Fibroblast of lung (primary cell): Measurements from ENCODE around the gene CHCHD6. TPM values are rescaled to one million over a fixed set of nuclear protein-coding genes. Genes with fewer than 3 reads are reported as not detected.
A peak's percentile ranks its signal among the peaks of the same experiment; 100 is the strongest.

ENCODE experiments used
- DNase-seq, 2 donors: peaks; one replicate each; pipeline versions ENCODE4 v3.0.0 to v3.0.0-alpha.2; 2010; ENCODE audit warnings: low read depth in 2 of 2
- H2AFZ ChIP-seq: 2 replicates; pipeline ENCODE4 v1.5.1; 2012; ENCODE audit warnings: low read length, control low read depth, inconsistent platforms
- H3K27ac ChIP-seq: 2 replicates; pipeline ENCODE4 v1.5.1; 2011; ENCODE audit warnings: low read length, control low read depth; ENCODE audit not compliant: insufficient read depth
- H3K27me3 ChIP-seq: 2 replicates; pipeline ENCODE4 v1.5.1; 2011; ENCODE audit warnings: mild to moderate bottlenecking, low read length; ENCODE audit not compliant: control insufficient read depth, insufficient read depth
- H3K36me3 ChIP-seq: 2 replicates; pipeline ENCODE4 v1.5.1; 2011; ENCODE audit warnings: low read length; ENCODE audit not compliant: control insufficient read depth, insufficient read depth
- H3K4me1 ChIP-seq: 2 replicates; pipeline ENCODE4 v1.5.1; 2011; ENCODE audit warnings: low read length; ENCODE audit not compliant: control insufficient read depth, insufficient read depth; ENCODE audit errors: extremely low read depth
- H3K4me2 ChIP-seq: 2 replicates; pipeline ENCODE4 v1.5.1; 2011; ENCODE audit warnings: low read length, control low read depth; ENCODE audit not compliant: insufficient read depth; ENCODE audit errors: extremely low read depth
- H3K4me3 ChIP-seq, 4 experiments: fragments of 200-600 bp in 1 of 4; sonication (generic) in 1 of 4; replicated peaks in 1 of 4; 2 replicates each; pipeline ENCODE4 v1.5.1; 2011 to 2016; ENCODE audit warnings: low read length in 4 of 4, low read depth in 3 of 4, mild to moderate bottlenecking in 3 of 4, control low read depth in 2 of 4, inconsistent platforms in 1 of 4, mixed read lengths in 1 of 4; ENCODE audit not compliant: insufficient read depth in 1 of 4; ENCODE audit errors: control extremely low read depth in 1 of 4
- H3K79me2 ChIP-seq: 2 replicates; pipeline ENCODE4 v1.5.1; 2012; ENCODE audit warnings: mild to moderate bottlenecking, low read length, inconsistent platforms; ENCODE audit not compliant: control insufficient read depth, insufficient read depth
- H3K9ac ChIP-seq: 2 replicates; pipeline ENCODE4 v1.5.1; 2011; ENCODE audit warnings: mild to moderate bottlenecking, low read length, control low read depth; ENCODE audit not compliant: insufficient read depth
- H3K9me3 ChIP-seq: 2 replicates; pipeline ENCODE4 v1.5.1; 2012; ENCODE audit warnings: low read depth, low read length; ENCODE audit not compliant: control insufficient read depth, insufficient read depth
- H4K20me1 ChIP-seq: 2 replicates; pipeline ENCODE4 v1.5.1; 2011; ENCODE audit warnings: low read length; ENCODE audit not compliant: control insufficient read depth, insufficient read depth; ENCODE audit errors: extremely low read depth
- EZH2 ChIP-seq: IDR thresholded peaks from 2 replicates; pipeline ENCODE4 v1.5.1; 2012; ENCODE audit warnings: low read length, control low read depth, mild to moderate bottlenecking; ENCODE audit errors: missing control alignments
- polyA plus RNA-seq, 2 donors: library from polyadenylated mRNA; depleted of rRNA in 1 of 2; stranded (reverse) in 1 of 2; unstranded in 1 of 2; fragments of >200 nt; gene quantifications; 2 replicates each; pipeline ENCODE4 v1.2.1, GENCODE V29; 2011 to 2012; ENCODE audit warnings: missing spikeins in 1 of 2
- total RNA-seq: library from RNA; depleted of rRNA; stranded (reverse); fragments of >200 nt; gene quantifications from 2 replicates; pipeline ENCODE4 v1.2.1, GENCODE V29; 2014
- TF ChIP-seq, protein P1 (sequence below), 2 donors: IDR thresholded peaks in 1 of 2; conservative IDR thresholded peaks in 1 of 2; 1 replicate in 1 of 2; 2 replicates in 1 of 2; pipeline ENCODE4 v1.5.1; 2011 to 2012; ENCODE audit warnings: low read length in 2 of 2, control low read depth in 1 of 2, inconsistent platforms in 1 of 2, low read depth in 1 of 2, mild to moderate bottlenecking in 1 of 2

The CHCHD6 gene
- total and polyA plus RNA-seq, 2 donors (not counting 1 experiment from before 2014, with no cell fraction given) = 9.5 to 11.1 TPM

DNA sequence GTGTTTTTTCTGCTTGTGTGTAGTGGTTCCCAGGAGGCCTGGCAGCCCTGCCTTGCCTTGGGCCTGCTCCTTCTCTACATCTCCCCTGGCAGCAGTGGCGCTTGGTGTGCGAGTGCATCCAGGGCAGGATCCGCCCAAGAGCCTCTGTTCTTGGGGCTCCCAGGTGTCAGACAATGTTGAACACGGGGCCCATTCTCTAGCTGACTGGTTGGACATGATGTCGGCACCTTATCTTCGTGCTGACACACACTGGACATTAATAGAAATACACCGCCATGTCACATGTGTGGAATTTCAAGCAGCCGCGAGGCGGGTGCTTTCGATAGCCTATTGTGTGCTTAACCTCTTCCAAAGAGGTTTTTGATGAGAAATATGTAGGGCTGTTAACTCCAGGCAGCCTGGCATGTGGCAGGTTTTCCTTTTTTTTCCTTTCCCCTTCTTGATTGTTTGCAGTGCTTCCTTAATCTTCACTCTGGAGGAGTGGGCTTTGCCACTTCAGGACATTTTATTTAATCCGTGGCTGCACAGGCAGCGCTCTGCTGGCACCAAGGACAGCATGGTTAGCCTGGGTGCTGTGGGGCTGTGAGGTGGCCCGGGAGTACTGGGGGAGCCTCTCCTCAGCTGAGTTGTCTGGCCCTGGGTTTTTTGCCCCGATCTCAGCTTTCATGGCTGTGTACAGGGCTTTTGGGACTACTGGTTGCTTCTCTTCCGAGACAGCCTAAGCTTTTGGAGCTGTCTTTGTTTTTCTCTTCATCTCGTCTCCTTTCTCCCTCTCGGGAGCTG is 42.5 kb downstream of the CHCHD6 start:
- DNase-seq = peak; percentile 50 to 84
- Histone ChIP-seq H3K27ac (no peak overlapping the region), H4K20me1 (no peaks in the 10 kb centered on the region), H3K79me2 (no peaks in the 10 kb centered on the region), H2AFZ (no peak overlapping the region), H3K9ac (no peak overlapping the region), H3K27me3 (no peaks in the 10 kb centered on the region), H3K9me3 (no peaks in the 10 kb centered on the region), H3K4me3 (no peak overlapping the region), H3K36me3 (no peaks in the 10 kb centered on the region), H3K4me2 (peak overlapping the region; percentile 27), H3K4me1 (no peaks in the 10 kb centered on the region)
- TF ChIP-seq, protein P1, sequence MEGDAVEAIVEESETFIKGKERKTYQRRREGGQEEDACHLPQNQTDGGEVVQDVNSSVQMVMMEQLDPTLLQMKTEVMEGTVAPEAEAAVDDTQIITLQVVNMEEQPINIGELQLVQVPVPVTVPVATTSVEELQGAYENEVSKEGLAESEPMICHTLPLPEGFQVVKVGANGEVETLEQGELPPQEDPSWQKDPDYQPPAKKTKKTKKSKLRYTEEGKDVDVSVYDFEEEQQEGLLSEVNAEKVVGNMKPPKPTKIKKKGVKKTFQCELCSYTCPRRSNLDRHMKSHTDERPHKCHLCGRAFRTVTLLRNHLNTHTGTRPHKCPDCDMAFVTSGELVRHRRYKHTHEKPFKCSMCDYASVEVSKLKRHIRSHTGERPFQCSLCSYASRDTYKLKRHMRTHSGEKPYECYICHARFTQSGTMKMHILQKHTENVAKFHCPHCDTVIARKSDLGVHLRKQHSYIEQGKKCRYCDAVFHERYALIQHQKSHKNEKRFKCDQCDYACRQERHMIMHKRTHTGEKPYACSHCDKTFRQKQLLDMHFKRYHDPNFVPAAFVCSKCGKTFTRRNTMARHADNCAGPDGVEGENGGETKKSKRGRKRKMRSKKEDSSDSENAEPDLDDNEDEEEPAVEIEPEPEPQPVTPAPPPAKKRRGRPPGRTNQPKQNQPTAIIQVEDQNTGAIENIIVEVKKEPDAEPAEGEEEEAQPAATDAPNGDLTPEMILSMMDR (conservative IDR thresholded peaks at IDR 0.05 in 1 of 2, IDR thresholded peaks at IDR 0.05 in 1 of 2; ENCODE audit: low read depth in 1 of 2, low read length in 2 of 2) = peak in 1 of 2 donors; percentile 21
- TF ChIP-seq EZH2 = no peak

DNA sequence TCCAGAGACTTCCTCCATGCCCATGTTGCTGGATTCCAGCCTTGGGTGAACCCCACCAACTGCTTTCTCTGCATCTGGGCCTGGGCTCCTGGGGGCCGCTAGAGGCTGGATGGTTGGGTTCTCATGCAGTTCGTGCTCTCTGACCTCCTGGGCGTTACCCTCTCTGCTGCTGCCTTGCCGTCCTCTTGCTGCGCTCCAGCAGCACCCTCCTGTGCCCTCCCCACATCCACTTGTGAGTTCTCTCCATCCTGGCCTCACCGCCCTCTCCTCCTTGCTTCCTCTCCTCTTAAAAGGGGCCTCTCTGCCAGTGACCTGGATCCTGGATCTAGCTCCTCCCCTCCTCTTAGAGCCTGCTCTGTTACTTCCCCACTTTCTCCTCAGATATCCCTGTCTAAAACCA is 43.7 kb downstream of the CHCHD6 start:
- H3K27me3 ChIP-seq = no peaks in the 10 kb centered on the region
- H3K9me3 ChIP-seq = no peaks in the 10 kb centered on the region
- H3K36me3 ChIP-seq = no peaks in the 10 kb centered on the region
- no peak for DNase-seq
- no peak overlapping the region for H3K4me3 ChIP-seq
- H3K4me1 ChIP-seq = peaks cover 2% of the 10 kb centered on the region
- no peaks in the 10 kb centered on the region for H4K20me1 ChIP-seq
- H3K9ac ChIP-seq = no peak overlapping the region
- no peaks in the 10 kb centered on the region for H3K79me2 ChIP-seq
- no peak overlapping the region for H2AFZ ChIP-seq
- no peak for TF ChIP-seq EZH2
- TF ChIP-seq, protein P1 (conservative IDR thresholded peaks at IDR 0.05 in 1 of 2, IDR thresholded peaks at IDR 0.05 in 1 of 2; ENCODE audit: low read depth in 1 of 2, low read length in 2 of 2) = no peak
- no peak overlapping the region for H3K4me2 ChIP-seq
- H3K27ac ChIP-seq = no peak overlapping the region

DNA sequence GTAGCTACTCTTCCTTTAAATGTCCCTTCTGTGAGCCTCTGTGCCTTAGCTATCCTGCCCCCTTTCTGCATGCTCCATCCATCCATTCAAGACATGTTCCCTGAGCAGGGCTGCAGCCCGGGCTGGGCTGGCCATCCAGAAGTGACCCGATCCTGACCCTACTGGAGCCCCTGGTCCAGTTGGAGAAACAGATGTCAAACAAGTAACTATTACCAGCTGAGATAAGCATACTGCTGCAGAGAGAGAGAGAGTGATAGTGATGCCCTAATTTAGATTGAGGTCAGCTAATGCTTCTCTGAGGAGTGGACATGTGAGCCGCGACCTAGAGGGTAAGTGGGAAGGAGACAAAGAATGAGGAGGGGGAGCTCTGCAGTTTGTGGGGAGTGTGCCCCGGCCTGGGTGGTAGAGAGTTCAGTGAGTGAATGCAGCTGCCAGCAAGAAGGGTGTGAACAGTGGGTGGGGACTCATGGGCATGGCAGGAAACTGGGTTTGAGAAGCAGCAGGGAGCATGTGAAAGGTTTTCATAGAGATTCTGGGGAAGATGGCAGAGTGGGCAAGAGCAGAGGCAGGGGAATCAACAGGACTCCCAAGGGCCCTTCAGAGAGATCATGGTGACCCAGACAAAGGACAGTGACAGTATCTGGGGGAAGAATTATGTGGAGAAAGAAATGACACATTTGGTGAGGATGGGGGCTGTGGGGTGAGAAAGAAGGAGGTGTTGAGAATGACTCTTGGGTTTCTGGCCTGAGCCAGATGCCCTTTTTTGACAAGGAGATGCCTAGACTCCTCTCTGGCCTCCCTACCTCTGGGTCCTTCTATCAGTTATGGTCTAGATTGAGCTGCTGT is 44.9 kb downstream of the CHCHD6 start:
- Histone ChIP-seq H3K9me3 (no peaks in the 10 kb centered on the region), H3K4me3 (no peak overlapping the region), H3K4me1 (peaks cover 2% of the 10 kb centered on the region), H3K27me3 (no peaks in the 10 kb centered on the region), H3K9ac (no peak overlapping the region), H4K20me1 (no peaks in the 10 kb centered on the region), H3K36me3 (no peaks in the 10 kb centered on the region), H2AFZ (no peak overlapping the region), H3K4me2 (no peak overlapping the region), H3K79me2 (no peaks in the 10 kb centered on the region), H3K27ac (no peak overlapping the region)
- TF ChIP-seq, protein P1 (conservative IDR thresholded peaks at IDR 0.05 in 1 of 2, IDR thresholded peaks at IDR 0.05 in 1 of 2; ENCODE audit: low read depth in 1 of 2, low read length in 2 of 2) = no peak
- TF ChIP-seq EZH2 = no peak
- no peak for DNase-seq
